ENCODE data around the gene AK1.
A peak's percentile ranks its signal among the peaks of the same experiment; 100 is the strongest.
"Not testable (repeated sequence)": the region's sequence is repeated elsewhere in the genome, so short reads cannot be mapped to it uniquely, and the experiment has no call there.

The AK1 gene

DNA sequence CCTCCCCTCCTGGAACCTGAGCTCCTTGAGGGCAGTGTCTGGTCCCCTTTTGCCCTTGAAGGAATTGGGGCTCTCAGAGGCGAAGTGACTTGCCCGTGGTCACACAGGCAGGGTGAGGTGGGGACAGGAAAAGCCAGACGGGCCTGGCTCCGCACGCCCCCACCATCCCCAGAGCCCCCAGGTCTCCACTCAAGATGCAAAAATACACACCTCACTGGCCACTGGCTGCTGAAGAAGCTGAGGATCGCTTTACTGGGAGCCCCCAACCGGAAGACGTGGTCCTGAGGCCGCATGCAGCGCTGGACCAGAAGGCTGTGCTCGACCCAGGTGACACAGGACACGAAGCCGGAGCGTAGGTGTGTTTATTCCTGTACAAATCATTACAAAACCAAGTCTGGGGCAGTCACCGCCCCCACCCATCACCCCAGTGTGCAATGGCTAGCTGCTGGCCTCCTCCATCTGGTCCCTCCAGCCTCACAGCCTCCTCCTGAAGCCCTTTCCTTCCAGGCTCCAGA is 7.6 kb upstream of the AK1 start:
- no peak overlapping the region for H3K4me3 Mint-ChIP-seq
- peaks cover 69% of the 10 kb centered on the region for H3K36me3 Mint-ChIP-seq (ENCODE audit: low read depth)
- intact Hi-C loops (cut with micrococcal nuclease), result loop anchor here (5.0 kb wide), 1 partner anchor 32 kb away; the partner anchor contains the start of gene ST6GALNAC4
- H3K27me3 Mint-ChIP-seq, result peaks cover 3% of the 10 kb centered on the region
- peaks cover 31% of the 10 kb centered on the region for H3K4me1 Mint-ChIP-seq (ENCODE audit: low read depth)
- H3K9me3 Mint-ChIP-seq, result no peaks in the 10 kb centered on the region
- H3K27ac Mint-ChIP-seq, result no peak overlapping the region

- H3K27me3 Mint-ChIP-seq, result peaks cover 3% of the 10 kb centered on the region
- peaks cover 66% of the 10 kb centered on the region for H3K36me3 Mint-ChIP-seq (ENCODE audit: low read depth)
- intact Hi-C loops (cut with micrococcal nuclease), result loop anchor here (5.0 kb wide), 1 partner anchor 33 kb away; the partner anchor contains the start of gene ST6GALNAC4
- H3K4me1 Mint-ChIP-seq (ENCODE audit: low read depth), result peaks cover 31% of the 10 kb centered on the region
- H3K9me3 Mint-ChIP-seq, result no peaks in the 10 kb centered on the region
- no peak overlapping the region for H3K4me3 Mint-ChIP-seq
- H3K27ac Mint-ChIP-seq, result no peak overlapping the region
Observed at GRCh38 chr9:127884427-127884911, 7.0 kb upstream of the AK1 start.

DNA sequence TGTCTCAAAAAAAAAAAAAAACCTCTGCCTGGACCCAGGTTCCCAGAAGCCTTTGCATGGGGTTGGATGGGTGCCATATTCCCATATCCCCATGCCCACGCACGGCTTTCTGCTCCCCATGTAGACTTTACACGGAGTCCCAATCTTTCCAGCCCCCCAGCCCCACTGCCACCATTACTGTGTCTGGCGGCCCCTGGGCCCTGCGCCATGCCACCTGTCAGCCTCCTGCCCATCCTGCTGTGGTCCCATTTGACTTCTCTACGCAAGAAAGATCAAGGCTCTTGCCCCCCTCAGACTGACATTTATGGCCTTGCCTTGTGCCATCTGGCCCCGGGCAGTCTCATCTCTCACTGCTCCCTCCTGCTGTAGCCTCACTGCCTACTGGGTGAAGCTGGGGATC is 6.5 kb upstream of the AK1 start:
- Mint-ChIP-seq H3K27ac (no peak overlapping the region), H3K36me3 (ENCODE audit: low read depth) (peaks cover 62% of the 10 kb centered on the region), H3K27me3 (peaks cover 7% of the 10 kb centered on the region), H3K4me1 (ENCODE audit: low read depth) (peaks cover 34% of the 10 kb centered on the region), H3K9me3 (no peaks in the 10 kb centered on the region), H3K4me3 (no peak overlapping the region)
- intact Hi-C loops (cut with micrococcal nuclease), result loop anchor here (5.0 kb wide), 1 partner anchor 33 kb away; the partner anchor contains the start of gene ST6GALNAC4

DNA sequence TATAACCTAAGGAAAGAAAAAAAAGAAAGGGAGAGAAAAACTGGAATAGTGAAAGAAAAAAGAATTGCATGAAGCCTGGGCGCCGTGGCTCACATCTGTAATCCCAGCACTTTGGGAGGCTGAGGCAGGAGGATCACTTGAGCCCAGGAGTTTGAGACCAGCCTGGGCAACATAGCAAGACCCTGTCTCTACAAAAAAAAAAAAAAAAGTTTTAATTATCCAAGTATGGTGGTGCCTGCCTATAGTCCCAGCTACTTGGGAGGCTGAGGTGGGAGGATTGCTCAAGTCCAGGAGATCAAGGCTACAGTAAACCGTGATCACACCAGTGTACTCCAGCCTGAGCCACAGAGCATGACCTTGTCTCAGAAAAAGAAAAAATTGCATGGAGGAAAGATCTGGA is 4.2 kb upstream of the AK1 start:
- intact Hi-C loops (cut with micrococcal nuclease), result loop anchor here (5.0 kb wide), 1 partner anchor 36 kb away; the partner anchor contains the start of gene ST6GALNAC4
- H3K4me3 Mint-ChIP-seq, H3K27ac Mint-ChIP-seq, H3K9me3 Mint-ChIP-seq: not testable (repeated sequence)
- Mint-ChIP-seq H3K36me3 (ENCODE audit: low read depth) (peaks cover 42% of the 10 kb centered on the region), H3K4me1 (ENCODE audit: low read depth) (peaks cover 54% of the 10 kb centered on the region), H3K27me3 (peaks cover 28% of the 10 kb centered on the region)

DNA sequence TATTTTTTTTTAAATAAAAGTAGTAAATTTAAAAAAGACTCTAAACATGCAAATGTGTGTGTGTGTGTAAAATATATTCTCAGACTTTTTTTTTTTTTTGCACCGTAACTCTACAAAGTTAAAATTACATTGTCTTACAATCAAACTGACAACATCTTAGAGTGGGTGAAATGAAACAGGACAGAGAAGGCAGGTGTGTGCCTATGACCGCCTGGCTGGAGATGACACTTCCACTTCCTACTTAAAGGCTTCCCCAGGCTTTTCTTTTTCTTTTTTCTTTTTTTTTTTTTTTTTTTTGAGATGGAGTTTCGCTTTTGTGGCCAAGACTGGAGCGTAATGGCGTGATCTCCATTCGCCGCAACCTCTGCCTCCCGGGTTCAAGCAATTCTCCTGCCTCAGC is 2.7 kb upstream of the AK1 start:
- Mint-ChIP-seq H3K27ac (no peak overlapping the region), H3K4me1 (ENCODE audit: low read depth) (peaks cover 55% of the 10 kb centered on the region), H3K27me3 (peaks cover 32% of the 10 kb centered on the region), H3K4me3 (no peak overlapping the region), H3K36me3 (ENCODE audit: low read depth) (peaks cover 26% of the 10 kb centered on the region), H3K9me3 (no peaks in the 10 kb centered on the region)
- intact Hi-C loops (cut with micrococcal nuclease), result loop anchor here (5.0 kb wide), 1 partner anchor 37 kb away; the partner anchor contains the start of gene ST6GALNAC4

DNA sequence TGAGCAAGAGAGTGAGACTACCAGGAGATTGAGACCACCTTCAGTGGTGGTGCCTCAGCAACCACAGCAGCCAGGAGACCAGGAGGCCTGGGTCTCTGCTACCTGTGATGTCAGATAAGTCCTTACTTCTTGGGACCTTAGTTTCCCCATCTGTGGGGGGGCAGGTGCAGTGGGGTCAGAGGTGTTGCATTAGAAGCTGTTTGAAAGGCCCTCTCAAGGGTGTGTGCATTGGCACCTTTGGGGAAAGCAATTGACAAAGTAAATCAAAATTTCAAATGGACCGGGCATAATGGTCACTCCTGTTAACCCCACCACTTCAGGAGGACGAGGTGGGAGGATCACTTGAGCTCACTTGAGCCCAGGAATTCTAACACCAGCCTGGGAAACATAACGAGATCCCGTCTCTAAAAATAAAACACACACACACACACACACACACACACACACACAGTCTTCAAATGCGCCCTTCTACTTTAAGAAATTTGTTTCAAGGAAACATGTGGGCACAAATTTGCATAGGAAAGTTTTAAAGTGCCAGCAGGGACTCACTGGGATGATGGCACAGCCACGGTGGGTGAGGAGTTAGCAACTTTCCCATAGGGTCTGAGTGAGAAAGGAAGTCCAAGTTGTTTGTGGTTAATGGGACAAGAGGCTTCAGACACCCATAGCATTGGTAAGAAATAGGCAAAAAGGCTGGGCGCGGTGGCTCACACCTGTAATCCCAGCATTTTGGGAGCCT is 1.3 kb upstream of the AK1 start:
- no peak overlapping the region for H3K27ac Mint-ChIP-seq
- peaks cover 13% of the 10 kb centered on the region for H3K36me3 Mint-ChIP-seq (ENCODE audit: low read depth)
- H3K27me3 Mint-ChIP-seq, result peaks cover 31% of the 10 kb centered on the region
- intact Hi-C loops (cut with micrococcal nuclease), result no loop called here
- peaks cover 45% of the 10 kb centered on the region for H3K4me1 Mint-ChIP-seq (ENCODE audit: low read depth)
- no peaks in the 10 kb centered on the region for H3K9me3 Mint-ChIP-seq
- no peak overlapping the region for H3K4me3 Mint-ChIP-seq

GRCh38 chr9:127878001-127878651 is 651 bp upstream of the AK1 start:
- intact Hi-C loops (cut with micrococcal nuclease), result no loop called here
- Mint-ChIP-seq H3K36me3 (ENCODE audit: low read depth) (peaks cover 6% of the 10 kb centered on the region), H3K4me3 (peak overlapping the region; percentile 62), H3K4me1 (ENCODE audit: low read depth) (peaks cover 44% of the 10 kb centered on the region), H3K9me3 (no peaks in the 10 kb centered on the region), H3K27ac (no peak overlapping the region), H3K27me3 (peaks cover 31% of the 10 kb centered on the region)

- Mint-ChIP-seq H3K4me3 (peak overlapping the region; percentile 62), H3K36me3 (ENCODE audit: low read depth) (no peaks in the 10 kb centered on the region), H3K9me3 (no peaks in the 10 kb centered on the region), H3K27me3 (peaks cover 29% of the 10 kb centered on the region), H3K27ac (no peak overlapping the region), H3K4me1 (ENCODE audit: low read depth) (peaks cover 44% of the 10 kb centered on the region)
- intact Hi-C loops (cut with micrococcal nuclease), result no loop called here
Observed at GRCh38 chr9:127876764-127877562, 512 bp downstream of the AK1 start.

GRCh38 chr9:127876026-127876763 is 1.3 kb downstream of the AK1 start:
- no peak overlapping the region for H3K4me3 Mint-ChIP-seq
- peaks cover 30% of the 10 kb centered on the region for H3K27me3 Mint-ChIP-seq
- no peaks in the 10 kb centered on the region for H3K36me3 Mint-ChIP-seq (ENCODE audit: low read depth)
- H3K4me1 Mint-ChIP-seq (ENCODE audit: low read depth), result peaks cover 46% of the 10 kb centered on the region
- H3K27ac Mint-ChIP-seq, result no peak overlapping the region
- no peaks in the 10 kb centered on the region for H3K9me3 Mint-ChIP-seq
- intact Hi-C loops (cut with micrococcal nuclease), result no loop called here

GRCh38 chr9:127875306-127875966 is 2.0 kb downstream of the AK1 start:
- Mint-ChIP-seq H3K36me3 (ENCODE audit: low read depth) (no peaks in the 10 kb centered on the region), H3K27me3 (peaks cover 30% of the 10 kb centered on the region), H3K27ac (peak overlapping the region; percentile 11), H3K9me3 (no peaks in the 10 kb centered on the region), H3K4me1 (ENCODE audit: low read depth) (peaks cover 45% of the 10 kb centered on the region), H3K4me3 (no peak overlapping the region)
- intact Hi-C loops (cut with micrococcal nuclease), result no loop called here

DNA sequence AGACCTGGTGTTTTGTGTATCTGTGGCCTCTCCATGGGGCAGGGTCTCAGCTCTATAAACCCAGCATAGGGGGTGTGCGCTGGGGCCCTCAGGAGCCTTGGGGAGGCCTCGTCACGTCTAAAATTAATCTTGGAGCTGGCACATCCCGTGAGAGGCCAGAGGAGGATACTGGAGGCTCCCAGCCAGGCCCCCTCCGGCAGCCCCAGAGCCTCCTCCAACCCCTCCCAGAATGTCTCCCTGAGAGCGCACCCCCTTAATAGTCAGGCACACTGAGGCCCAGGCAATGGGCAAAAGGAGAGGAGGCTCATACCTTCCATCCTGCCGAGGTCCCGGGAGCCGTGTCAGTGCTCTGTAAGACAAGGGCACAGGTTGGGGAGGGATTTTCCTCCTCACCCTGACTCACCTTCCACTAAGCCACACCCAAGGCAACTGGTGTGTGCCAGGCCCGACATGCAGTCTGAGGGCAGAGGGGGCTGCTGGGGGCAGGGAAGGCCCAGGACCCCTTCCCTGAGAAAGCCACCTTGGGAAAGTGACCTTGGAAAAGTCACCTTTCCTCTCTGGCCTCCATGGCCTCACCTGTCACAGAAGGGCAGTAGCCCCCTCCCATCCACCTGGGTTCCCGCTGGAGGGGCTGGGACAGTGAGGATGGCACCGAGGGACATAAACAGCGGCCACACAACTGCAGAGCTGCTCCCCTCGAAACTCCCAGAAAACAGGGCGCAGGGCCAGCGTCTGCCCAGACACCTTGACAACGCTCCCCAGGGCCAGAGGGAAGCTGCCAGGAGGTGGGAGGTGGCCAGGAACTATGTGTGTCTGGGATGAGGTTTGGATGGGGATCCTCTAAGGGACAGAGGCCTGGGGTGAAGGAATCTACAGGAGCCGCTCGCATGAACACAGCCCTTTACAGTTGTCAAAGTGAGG is 2.9 kb downstream of the AK1 start:
- H3K27ac Mint-ChIP-seq, result no peak overlapping the region
- peaks cover 30% of the 10 kb centered on the region for H3K27me3 Mint-ChIP-seq
- no peaks in the 10 kb centered on the region for H3K36me3 Mint-ChIP-seq (ENCODE audit: low read depth)
- intact Hi-C loops (cut with micrococcal nuclease), result loop anchor here (5.0 kb wide), 1 partner anchor 87 kb away; the partner anchor contains the start of gene CDK9
- no peaks in the 10 kb centered on the region for H3K9me3 Mint-ChIP-seq
- no peak overlapping the region for H3K4me3 Mint-ChIP-seq
- H3K4me1 Mint-ChIP-seq (ENCODE audit: low read depth), result peaks cover 45% of the 10 kb centered on the region

DNA sequence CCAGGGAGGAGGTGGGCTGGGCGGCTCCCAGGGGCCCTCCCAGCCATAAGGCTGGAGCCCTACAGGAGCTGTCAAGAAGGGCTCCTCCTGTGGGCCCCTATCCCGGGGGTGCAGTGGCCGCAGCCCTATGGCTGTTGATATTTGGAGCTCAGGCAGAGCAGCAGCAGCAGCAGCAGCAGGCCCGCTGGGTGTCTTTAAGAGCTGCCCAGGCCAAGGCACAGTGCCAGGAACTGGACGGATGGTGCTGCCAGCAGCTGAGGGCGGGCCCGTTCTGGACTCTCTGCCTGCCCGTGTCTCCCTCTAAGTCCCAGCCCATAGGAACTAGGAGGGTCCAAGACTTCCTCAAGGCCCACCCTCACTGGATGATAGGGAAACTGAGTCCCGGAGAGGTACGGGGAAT is 3.6 kb downstream of the AK1 start:
- Mint-ChIP-seq H3K9me3 (no peaks in the 10 kb centered on the region), H3K36me3 (ENCODE audit: low read depth) (no peaks in the 10 kb centered on the region), H3K27ac (no peak overlapping the region), H3K27me3 (peaks cover 26% of the 10 kb centered on the region), H3K4me1 (ENCODE audit: low read depth) (peaks cover 43% of the 10 kb centered on the region), H3K4me3 (no peak overlapping the region)
- intact Hi-C loops (cut with micrococcal nuclease), result loop anchor here (5.0 kb wide), 1 partner anchor 87 kb away; the partner anchor contains the start of gene CDK9

Data from dendritic cell treated with granulocyte-macrophage colony-stimulating factor and Interleukin-4, amounts not matched to agents 40 ng/mL and 50 ng/mL, for 4 days (primary cell).